ENCODE results near the gene WNT3.

- no peak for TF ChIP-seq CTCF (IDR thresholded peaks at IDR 0.05 in 2 of 3, conservative IDR thresholded peaks at IDR 0.05 in 1 of 3; ENCODE audit: borderline replicate concordance in 1 of 3, insufficient read depth in 1 of 3, low read depth in 2 of 3, low read length in 2 of 3)
- TF ChIP-seq EZH2 (IDR thresholded peaks at IDR 0.05), result no peak
- TF ChIP-seq ZFX (IDR thresholded peaks at IDR 0.05), result no peak
- no peak for TF ChIP-seq POLR2AphosphoS5 (IDR thresholded peaks at IDR 0.05; ENCODE audit: low read depth, low read length)
- no peak for TF ChIP-seq POLR2A (IDR thresholded peaks at IDR 0.05; ENCODE audit: borderline replicate concordance, extremely low read depth, insufficient read depth, insufficient read length)
- TF ChIP-seq CEBPB (IDR thresholded peaks at IDR 0.05; ENCODE audit: low read depth), result no peak
- TF ChIP-seq EZH2phosphoT487 (IDR thresholded peaks at IDR 0.05; ENCODE audit: borderline replicate concordance), result no peak
- no peak for TF ChIP-seq SP1 (IDR thresholded peaks at IDR 0.05; ENCODE audit: low read depth)
- no peak for TF ChIP-seq ELF1 (IDR thresholded peaks at IDR 0.05; ENCODE audit: borderline replicate concordance, low read depth)
- no peak for TF ChIP-seq ATF3 (IDR thresholded peaks at IDR 0.05)
- TF ChIP-seq TCF7L2 (IDR thresholded peaks at IDR 0.05; ENCODE audit: borderline replicate concordance, extremely low read depth, insufficient read depth, insufficient read length), result no peak
- TF ChIP-seq JUND (IDR thresholded peaks at IDR 0.05), result no peak
Observed at GRCh38 chr17:46796956-46797530, 21.4 kb downstream of the WNT3 start.

Measured in HCT116 (cell line).